ENCODE measurements around the gene TLR9.

- TF ChIP-seq CTCF (IDR thresholded peaks at IDR 0.05; ENCODE audit: borderline replicate concordance, extremely low read depth, low read length, poor library complexity, severe bottlenecking) (no peak), EZH2 (IDR thresholded peaks at IDR 0.05; ENCODE audit: borderline replicate concordance, low read depth, low read length, severe bottlenecking) (no peak)
These were observed 29.2 kb upstream of the TLR9 start for GRCh38 chr3:52254608-52255007.

All from DND-41 (cell line).